PFSK-1 (cell line): Measurements from ENCODE around the gene NTRK1. TPM values are rescaled to one million over a fixed set of nuclear protein-coding genes. Genes with fewer than 3 reads are reported as not detected.
A peak's percentile ranks its signal among the peaks of the same experiment; 100 is the strongest.

Experiments
- FOXP2 ChIP-seq: optimal IDR thresholded peaks from 2 replicates; pipeline ENCODE3; 2011; ENCODE audit warnings: borderline replicate concordance, control low read depth, inconsistent platforms; ENCODE audit not compliant: insufficient read depth; ENCODE audit errors: extremely low read length, extremely low read depth
- SIN3A ChIP-seq: IDR thresholded peaks from 2 replicates; pipeline ENCODE4 v1.6.1; 2012; ENCODE audit warnings: mild to moderate bottlenecking, low read length, moderate library complexity, borderline replicate concordance; ENCODE audit not compliant: insufficient read depth
- TAF1 ChIP-seq: IDR thresholded peaks from 2 replicates; pipeline ENCODE4 v1.6.1; 2012; ENCODE audit warnings: low read length, control low read depth, borderline replicate concordance; ENCODE audit not compliant: insufficient read depth
- polyA plus RNA-seq: library from polyadenylated mRNA; unstranded; fragments of >200 nt; gene quantifications from one replicate; pipeline ENCODE4 v1.2.1, GENCODE V29; 2012; ENCODE audit warnings: low read depth, missing spikeins; ENCODE audit not compliant: insufficient read length
- TF ChIP-seq, protein P1 (sequence below), 2 experiments: IDR thresholded peaks; 2 replicates each; pipeline versions ENCODE4 v1.6.1 to v1.8.0; 2011 to 2012; ENCODE audit warnings: low read depth in 2 of 2, low read length in 2 of 2, control low read depth in 1 of 2, inconsistent platforms in 1 of 2, mild to moderate bottlenecking in 1 of 2, moderate library complexity in 1 of 2; ENCODE audit not compliant: insufficient read depth in 1 of 2

Gene NTRK1
- 2.3 TPM for polyA plus RNA-seq

GRCh38 chr1:156860628-156861423 lies at the start of gene NTRK1:
TSS of gene NTRK1 (plus strand) at chr1:156860865. CDS start at chr1:156860935, 70 bp downstream.
- TF ChIP-seq TAF1 = no peak
- TF ChIP-seq, protein P1, sequence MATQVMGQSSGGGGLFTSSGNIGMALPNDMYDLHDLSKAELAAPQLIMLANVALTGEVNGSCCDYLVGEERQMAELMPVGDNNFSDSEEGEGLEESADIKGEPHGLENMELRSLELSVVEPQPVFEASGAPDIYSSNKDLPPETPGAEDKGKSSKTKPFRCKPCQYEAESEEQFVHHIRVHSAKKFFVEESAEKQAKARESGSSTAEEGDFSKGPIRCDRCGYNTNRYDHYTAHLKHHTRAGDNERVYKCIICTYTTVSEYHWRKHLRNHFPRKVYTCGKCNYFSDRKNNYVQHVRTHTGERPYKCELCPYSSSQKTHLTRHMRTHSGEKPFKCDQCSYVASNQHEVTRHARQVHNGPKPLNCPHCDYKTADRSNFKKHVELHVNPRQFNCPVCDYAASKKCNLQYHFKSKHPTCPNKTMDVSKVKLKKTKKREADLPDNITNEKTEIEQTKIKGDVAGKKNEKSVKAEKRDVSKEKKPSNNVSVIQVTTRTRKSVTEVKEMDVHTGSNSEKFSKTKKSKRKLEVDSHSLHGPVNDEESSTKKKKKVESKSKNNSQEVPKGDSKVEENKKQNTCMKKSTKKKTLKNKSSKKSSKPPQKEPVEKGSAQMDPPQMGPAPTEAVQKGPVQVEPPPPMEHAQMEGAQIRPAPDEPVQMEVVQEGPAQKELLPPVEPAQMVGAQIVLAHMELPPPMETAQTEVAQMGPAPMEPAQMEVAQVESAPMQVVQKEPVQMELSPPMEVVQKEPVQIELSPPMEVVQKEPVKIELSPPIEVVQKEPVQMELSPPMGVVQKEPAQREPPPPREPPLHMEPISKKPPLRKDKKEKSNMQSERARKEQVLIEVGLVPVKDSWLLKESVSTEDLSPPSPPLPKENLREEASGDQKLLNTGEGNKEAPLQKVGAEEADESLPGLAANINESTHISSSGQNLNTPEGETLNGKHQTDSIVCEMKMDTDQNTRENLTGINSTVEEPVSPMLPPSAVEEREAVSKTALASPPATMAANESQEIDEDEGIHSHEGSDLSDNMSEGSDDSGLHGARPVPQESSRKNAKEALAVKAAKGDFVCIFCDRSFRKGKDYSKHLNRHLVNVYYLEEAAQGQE (IDR thresholded peaks at IDR 0.05; ENCODE audit: insufficient read depth in 1 of 2, low read depth in 2 of 2, low read length in 2 of 2) = peak in 1 of 2 experiments; percentile 3; a peak in 1 of 4 replicates

GRCh38 chr1:156811168-156811567 lies 49.5 kb upstream of the NTRK1 start:
- TF ChIP-seq TAF1 (no peak), FOXP2 (no peak)
- TF ChIP-seq, protein P1 (IDR thresholded peaks at IDR 0.05; ENCODE audit: insufficient read depth in 1 of 2, low read depth in 2 of 2, low read length in 2 of 2) = no peak

DNA sequence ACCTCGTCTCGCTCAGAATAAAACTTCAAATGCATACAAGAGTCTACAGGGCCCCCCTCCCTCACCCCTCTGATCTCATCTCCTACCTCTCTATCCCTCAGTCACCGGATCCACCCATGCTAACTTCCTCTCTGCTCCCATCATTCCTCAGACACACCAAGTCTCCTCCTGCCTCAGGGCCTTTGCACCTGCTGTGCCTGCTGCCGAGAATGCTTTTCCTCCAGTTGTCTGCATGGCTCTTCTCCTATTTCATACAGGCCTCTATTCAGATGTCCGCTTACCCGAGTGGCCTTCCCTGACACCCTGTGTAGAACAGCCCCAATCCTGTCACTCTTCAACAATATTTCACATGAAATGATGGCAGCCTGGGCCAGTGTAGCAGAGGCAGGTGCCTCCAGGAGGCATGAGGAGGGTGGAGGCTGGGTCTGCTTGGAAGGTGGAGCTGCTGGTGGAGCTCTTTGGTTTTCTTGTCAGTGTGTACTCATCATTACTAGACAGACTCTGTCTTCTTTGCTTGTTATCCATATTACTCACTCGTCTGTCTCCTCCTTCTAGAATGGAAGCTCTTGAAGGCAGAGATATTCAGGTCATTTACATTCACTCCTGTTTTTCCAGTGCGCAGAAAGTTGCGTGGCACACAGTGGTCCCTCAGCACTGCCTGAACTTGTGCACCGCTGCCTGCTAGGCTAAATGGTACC lies 48.2 kb upstream of the NTRK1 start:
- TF ChIP-seq, protein P1 (IDR thresholded peaks at IDR 0.05; ENCODE audit: insufficient read depth in 1 of 2, low read depth in 2 of 2, low read length in 2 of 2) = no peak

GRCh38 chr1:156813298-156813697 lies 47.4 kb upstream of the NTRK1 start:
- TF ChIP-seq, protein P1 (IDR thresholded peaks at IDR 0.05; ENCODE audit: insufficient read depth in 1 of 2, low read depth in 2 of 2, low read length in 2 of 2) = no peak
- TF ChIP-seq TAF1 = no peak
- TF ChIP-seq SIN3A = no peak
- TF ChIP-seq FOXP2 = no peak
